GM18861 (cell line): Measurements from ENCODE around the gene LRP1B.

Source experiments
- ATAC-seq: cut with Tn5 transposase; IDR thresholded peaks from one replicate; pipeline ENCODE4 v1.9.1; 2021; ENCODE audit not compliant: unreplicated experiment

Gene LRP1B

GRCh38 chr2:140246957-140247356 is 1883.9 kb downstream of the LRP1B start:
- no peak for ATAC-seq

DNA sequence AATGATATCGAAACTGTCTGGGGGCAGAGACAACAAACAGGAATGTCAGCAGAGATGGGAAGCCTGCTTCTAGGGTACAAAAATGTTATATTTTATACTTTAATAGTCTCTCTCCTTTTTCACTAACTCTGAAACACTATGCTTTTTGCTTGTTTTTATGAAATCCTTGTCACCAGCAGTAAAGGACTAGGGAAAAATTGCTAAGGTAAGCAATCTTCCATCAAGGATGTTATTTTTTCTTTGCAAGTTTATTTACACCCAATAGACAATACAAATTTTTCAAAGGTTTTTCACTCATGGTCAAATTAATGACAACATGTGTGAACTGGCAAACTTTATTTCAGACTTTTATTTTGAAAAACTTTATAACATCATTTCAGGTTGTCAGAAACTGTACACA is 1884.8 kb downstream of the LRP1B start:
- no peak for ATAC-seq

DNA sequence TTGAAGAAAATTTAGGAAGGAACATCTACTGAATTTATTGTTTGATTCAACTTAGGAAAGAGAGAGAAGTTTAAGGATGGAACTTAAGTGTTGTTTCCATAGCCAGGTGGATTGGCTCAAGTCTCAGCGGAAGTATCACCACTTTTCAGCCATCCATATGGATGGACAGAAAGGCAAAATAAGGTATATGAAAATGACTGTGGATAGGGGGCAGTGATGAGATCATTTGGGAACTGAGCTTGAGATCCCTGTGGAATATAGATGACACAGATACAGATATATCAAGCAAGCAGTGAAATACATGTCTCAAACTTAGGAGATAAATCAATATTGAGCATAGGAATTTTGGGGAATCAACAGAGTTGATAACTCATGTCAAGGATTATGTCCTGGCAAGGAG is 1887.9 kb downstream of the LRP1B start:
- no peak for ATAC-seq

DNA sequence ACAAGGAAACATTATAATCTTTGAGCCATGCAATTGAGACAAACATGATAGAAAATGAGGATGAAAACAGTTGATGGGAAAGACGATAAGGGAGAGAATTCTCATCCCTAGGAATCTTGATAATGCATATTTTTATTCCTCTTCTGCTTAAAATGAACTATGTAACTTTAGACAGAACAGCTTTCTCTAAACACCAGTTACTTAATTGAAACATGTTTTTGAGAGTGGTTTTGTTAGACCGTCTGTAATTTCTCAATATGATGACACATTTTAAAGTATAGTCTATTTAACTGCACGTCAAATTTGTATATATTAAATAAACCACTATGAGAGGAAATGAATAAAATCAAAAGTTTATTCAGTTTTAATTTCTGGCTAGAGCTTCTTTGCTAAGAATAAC is 1896.7 kb downstream of the LRP1B start:
- no peak for ATAC-seq

GRCh38 chr2:140210963-140211362 is 1919.9 kb downstream of the LRP1B start:
- ATAC-seq, result no peak

- no peak for ATAC-seq
Measured at GRCh38 chr2:140205093-140205492, 1925.7 kb downstream of the LRP1B start.

- no peak for ATAC-seq
Measured at GRCh38 chr2:140203347-140203746, 1927.5 kb downstream of the LRP1B start.

DNA sequence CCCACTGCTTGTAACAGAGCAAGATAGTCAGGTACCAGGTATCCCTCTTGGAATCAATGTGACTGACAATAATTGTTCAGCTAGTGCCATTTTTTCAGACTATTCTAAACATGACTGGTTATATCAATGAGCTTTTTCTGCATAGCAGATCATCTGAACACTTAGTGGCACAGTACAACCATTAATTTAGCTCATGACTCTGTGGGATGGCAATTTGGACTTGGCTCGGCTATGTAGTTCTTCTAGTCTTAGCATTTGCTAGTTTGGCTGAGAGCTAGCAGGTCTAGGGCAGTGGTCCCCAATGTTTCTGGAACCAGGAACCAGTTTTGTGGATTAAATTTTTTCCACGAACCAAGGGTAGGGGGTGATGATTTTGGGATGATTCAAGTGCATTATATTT is 1929.2 kb downstream of the LRP1B start:
- ATAC-seq, result no peak

GRCh38 chr2:140200764-140201163 is 1930.1 kb downstream of the LRP1B start:
- ATAC-seq, result no peak

GRCh38 chr2:140200307-140200706 is 1930.5 kb downstream of the LRP1B start:
- no peak for ATAC-seq

DNA sequence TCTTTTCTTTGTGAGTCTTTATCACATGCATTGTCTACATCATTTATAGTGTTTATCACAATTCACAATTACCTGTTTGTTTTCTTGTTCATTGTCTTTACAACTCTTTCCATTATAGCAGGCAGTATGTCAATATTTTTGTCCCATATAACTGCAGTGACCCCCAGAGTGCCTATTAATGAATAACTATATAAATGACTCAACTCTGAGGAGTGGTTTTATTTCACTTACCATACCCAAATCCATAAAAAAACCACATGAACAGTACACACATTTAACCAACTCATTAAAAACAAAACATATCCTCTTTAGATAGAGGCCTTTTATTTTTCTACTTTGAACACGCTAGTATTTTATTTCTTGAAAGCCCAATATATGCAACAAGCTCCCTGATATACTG is 1931.5 kb downstream of the LRP1B start:
- no peak for ATAC-seq

DNA sequence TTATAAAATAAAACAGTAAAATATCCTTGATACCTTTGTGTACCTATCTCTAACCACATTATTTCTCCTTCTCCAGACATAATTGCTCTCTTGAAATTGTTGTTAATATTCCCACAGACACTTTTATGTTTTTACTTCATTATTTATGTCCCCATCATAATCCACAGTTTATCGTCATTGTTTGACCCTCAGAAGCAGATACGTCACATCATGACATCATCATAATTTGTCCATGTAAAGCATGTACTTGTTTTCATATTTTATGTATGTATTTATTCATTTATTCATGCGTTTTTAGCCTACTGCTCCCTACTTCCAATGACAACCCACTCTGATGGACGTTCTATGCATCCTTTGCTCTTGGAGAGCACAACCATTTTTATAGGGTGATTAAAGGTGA is 1943.7 kb downstream of the LRP1B start:
- no peak for ATAC-seq

GRCh38 chr2:140186313-140186712 is 1944.5 kb downstream of the LRP1B start:
- no peak for ATAC-seq

DNA sequence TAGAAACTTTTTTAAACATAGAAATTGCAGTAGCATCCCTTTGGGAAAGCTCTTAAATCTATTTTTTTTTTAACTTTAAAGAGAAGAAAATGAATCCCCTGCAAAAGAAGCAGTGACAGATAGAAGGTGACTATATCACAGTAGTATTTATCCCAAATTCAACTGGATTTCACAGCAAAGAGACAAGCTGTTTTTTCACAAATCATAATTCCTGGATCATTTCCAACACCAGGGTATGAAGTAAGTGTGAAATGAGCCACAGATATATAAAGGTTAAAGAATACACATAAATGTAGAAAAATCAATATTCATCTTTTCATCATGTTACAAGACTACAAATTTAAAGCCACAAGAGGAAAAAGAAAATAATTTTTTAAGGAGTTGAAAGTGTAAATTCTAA is 1945.7 kb downstream of the LRP1B start:
- ATAC-seq, result no peak

DNA sequence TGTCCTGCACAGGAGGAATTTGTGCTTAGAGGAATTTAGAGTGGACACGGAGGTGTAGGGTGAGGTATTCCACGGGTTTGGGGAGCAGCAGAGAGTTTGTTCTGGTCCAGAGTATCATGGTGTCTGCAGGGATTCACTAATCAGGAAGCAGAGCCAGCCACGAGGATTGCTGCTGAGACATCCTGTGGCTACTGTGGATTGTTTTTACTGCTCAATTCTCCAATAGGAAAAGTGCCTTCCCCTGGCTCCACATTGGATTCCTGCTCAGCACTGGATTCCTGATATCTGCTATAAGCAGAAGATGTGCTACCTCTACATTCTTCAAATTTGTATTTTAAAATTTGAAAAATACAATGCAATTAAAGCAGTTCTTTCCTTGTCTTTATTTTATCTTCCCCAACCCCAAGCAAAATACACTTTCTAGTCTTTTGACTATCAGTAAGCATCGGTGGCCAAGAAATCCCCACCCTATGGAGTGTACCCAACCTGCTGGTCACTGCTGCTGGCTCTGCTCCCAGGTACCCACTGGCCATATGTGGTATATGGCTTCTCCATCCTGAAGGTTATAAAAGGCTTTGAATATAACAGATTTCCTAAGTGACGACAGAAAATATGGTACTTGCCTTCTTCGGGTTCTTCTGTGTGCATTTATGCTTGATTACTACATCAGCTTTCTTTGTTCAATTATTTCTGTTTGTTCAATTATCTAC is 1947.6 kb downstream of the LRP1B start:
- no peak for ATAC-seq
